Fibroblast of villous mesenchyme (primary cell): Measurements from ENCODE around the gene KRT71. TPM values are rescaled to one million over a fixed set of nuclear protein-coding genes. Genes with fewer than 3 reads are reported as not detected.

ENCODE experiments used
- DNase-seq: peaks from one replicate; pipeline ENCODE4 v3.0.0-alpha.2; 2010; ENCODE audit warnings: low read depth
- H3K4me3 ChIP-seq: 2 replicates; pipeline ENCODE4 v1.5.1; 2011; ENCODE audit warnings: low read depth, mild to moderate bottlenecking, low read length
- total RNA-seq: library from RNA; depleted of rRNA; stranded (reverse); fragments of >200 nt; gene quantifications from 2 replicates; pipeline ENCODE4 v1.2.3, GENCODE V29; 2012
- TF ChIP-seq, protein P1 (sequence below): IDR thresholded peaks from 2 replicates; pipeline ENCODE4 v1.5.1; 2012; ENCODE audit warnings: low read depth, mild to moderate bottlenecking, low read length; ENCODE audit not compliant: insufficient read depth

KRT71 gene
- total RNA-seq, 1 donor = not detected

DNA sequence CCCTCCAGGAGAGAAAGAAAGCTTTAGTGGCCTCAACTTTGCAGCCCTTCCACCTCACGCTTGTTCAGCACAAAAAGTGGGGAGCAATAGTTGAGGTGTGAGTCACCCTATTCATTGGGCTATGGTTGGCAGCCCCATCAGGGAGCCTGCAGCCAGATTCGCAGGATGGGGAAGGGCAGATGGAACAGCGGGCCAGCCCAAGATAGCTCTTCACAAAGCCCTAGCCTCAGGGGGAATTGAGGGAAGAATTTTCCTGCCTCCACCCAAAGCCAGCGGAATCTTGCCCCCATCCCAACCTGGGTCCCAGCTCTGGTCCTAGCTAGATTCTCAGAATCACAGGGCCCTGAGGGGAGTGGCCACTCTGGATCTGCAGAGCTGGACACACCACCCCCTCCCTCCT, 29.1 kb downstream of the KRT71 start:
- no peak overlapping the region for H3K4me3 ChIP-seq
- no peak for DNase-seq
- TF ChIP-seq, protein P1, sequence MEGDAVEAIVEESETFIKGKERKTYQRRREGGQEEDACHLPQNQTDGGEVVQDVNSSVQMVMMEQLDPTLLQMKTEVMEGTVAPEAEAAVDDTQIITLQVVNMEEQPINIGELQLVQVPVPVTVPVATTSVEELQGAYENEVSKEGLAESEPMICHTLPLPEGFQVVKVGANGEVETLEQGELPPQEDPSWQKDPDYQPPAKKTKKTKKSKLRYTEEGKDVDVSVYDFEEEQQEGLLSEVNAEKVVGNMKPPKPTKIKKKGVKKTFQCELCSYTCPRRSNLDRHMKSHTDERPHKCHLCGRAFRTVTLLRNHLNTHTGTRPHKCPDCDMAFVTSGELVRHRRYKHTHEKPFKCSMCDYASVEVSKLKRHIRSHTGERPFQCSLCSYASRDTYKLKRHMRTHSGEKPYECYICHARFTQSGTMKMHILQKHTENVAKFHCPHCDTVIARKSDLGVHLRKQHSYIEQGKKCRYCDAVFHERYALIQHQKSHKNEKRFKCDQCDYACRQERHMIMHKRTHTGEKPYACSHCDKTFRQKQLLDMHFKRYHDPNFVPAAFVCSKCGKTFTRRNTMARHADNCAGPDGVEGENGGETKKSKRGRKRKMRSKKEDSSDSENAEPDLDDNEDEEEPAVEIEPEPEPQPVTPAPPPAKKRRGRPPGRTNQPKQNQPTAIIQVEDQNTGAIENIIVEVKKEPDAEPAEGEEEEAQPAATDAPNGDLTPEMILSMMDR = no peak

GRCh38 chr12:52522346-52523011, 30.5 kb downstream of the KRT71 start:
- no peak overlapping the region for H3K4me3 ChIP-seq
- DNase-seq = no peak
- TF ChIP-seq, protein P1 = no peak

DNA sequence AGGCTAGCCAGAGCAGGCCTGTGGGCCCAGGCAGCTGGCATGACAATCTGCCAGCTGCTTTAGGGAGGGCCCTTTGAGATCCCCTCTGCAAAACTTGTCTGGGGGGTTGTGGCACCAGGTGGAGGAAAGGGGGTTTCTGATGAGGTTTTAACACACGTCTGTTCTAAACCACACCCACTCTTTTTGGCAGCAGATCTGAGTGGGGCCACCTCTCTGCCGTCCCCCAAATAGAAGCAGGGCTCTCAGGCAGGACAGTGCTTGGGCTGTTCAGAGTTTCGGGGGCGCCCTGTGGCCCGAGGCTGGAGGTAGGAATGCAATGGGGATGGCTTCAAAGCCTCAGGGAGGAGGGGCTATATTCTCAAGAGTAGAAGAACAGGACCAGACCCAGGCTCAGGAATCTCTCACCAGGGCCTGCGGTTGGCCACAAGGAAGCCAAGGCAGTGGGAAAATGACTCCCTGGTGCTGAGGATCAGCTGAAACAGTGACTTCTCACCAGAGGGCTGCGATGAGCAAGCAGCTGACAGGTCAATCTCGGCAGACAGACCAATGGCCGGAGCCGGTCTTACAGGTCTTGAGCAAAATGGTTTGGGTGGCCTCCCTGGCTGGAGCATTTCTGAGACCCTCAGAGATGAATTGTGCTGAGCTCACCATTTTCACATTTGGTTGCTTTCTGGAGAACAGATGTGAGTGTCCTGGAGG, 31.2 kb downstream of the KRT71 start:
- no peak for DNase-seq
- TF ChIP-seq, protein P1 = no peak
- no peak overlapping the region for H3K4me3 ChIP-seq

DNA sequence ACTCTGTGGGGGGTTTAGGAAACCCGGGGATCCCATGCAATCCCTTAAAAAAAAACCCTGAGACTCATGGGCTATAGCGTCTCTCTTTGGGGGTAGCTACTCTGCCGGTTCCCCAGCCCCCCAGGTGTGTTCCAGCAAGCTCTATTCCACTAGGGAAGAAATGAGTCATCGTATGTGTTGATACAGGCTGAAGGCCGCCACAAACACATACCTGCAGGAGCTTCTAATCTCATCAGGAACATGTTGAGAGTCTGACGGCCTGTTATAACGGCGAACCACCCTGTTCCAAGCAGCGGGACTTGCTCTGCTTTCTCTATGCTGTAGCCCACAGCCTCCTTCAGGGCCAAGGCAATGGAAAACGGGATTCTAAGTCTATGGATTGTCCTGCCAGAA, 31.8 kb downstream of the KRT71 start:
- H3K4me3 ChIP-seq = no peak overlapping the region
- DNase-seq = no peak
- TF ChIP-seq, protein P1 = no peak

DNA sequence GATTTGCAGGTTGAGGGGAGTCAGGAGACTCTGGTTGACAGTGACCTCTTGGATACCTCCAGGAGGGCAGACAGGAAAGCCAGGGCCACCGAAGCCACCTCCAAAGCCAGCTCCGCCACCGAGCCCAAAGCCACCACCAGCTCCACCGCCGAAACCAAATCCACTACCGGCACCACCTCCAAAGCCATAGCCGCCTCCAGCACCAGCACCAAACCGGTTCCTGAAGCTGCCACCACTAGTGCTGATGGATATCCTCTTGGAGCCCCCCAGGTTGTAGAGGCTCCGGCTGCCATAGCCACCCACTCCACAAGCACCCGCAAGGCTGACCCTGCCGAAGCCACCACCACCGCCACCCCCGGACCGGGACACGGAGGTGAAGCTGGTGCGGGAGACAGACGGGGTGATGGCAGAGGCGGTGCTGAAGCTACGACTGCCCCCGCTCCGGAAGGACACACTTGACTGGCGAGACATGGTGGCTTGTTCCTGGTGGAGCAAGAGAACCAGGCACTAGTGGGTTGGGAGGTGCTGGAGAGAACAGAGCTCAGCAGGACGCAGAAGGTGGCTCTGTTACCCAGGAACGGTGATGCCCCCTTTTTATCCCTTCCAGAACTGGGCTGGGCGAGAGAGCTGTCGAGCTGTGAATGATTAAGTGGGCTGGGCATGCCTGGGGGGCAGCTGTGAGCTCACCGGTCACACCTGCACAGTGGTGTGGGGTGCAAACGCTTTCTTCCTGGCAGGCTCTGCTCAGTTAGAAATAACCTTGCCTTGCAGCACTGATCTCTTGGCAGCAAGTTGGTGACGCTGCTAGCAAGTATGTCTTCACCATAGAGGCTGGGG, 32.9 kb downstream of the KRT71 start, which contains the start of gene KRT5:
KRT5 (minus strand) TSS at position 569 of the 837 bp plus-strand sequence; CDS start at position 471, 98 bp downstream.
- TF ChIP-seq, protein P1 = no peak
- no peak within 1 kb of the TSS for H3K4me3 ChIP-seq
- DNase-seq = no peak

GRCh38 chr12:52519387-52519703, 33.6 kb downstream of the KRT71 start:
- DNase-seq = no peak
- H3K4me3 ChIP-seq = no peak overlapping the region
- TF ChIP-seq, protein P1 = no peak
